ENCODE data around the gene IL1R1. TPM values are rescaled to one million over a fixed set of nuclear protein-coding genes. Genes with fewer than 3 reads are reported as not detected.
"Not testable (repeated sequence)": the region's sequence is repeated elsewhere in the genome, so short reads cannot be mapped to it uniquely, and the experiment has no call there.

Gene IL1R1
- total and polyA plus RNA-seq, 11 donors = 10.9 to 49.0 (median 19.6) TPM

- ATAC-seq (no peak), DNase-seq (no peak)
- intact Hi-C loops (cut with DNase I) = loop anchor here in 1 of 10 donors (10.0 kb wide), 1 partner anchor 64 kb away; no protein-coding TSS in a partner anchor
- TF ChIP-seq POLR2A (IDR thresholded peaks at IDR 0.05) (no peak), CTCF (IDR thresholded peaks at IDR 0.05) (no peak)
- H3K4me1 ChIP-seq = peaks cover 0 to 21% (median 6%) of the 10 kb centered on the region in 12 donors
- H3K36me3 ChIP-seq = no peaks in the 10 kb centered on the region
- no peaks in the 10 kb centered on the region for H3K27me3 ChIP-seq
- peaks cover 0 to 8% (median 2%) of the 10 kb centered on the region in 12 donors for H3K9me3 ChIP-seq
- no peak overlapping the region for H3K4me3 ChIP-seq
- 87 to 92% (median 88%) methylated on average over 5 of the region's 5 CpGs for WGBS, 4 donors
- H3K27ac ChIP-seq = no peak overlapping the region
Measured at GRCh38 chr2:102101097-102101848, 41.3 kb upstream of the IL1R1 start.

- 70 to 81% (median 75%) methylated on average over 4 of the region's 4 CpGs for WGBS, 4 donors
- Histone ChIP-seq H3K36me3 (no peaks in the 10 kb centered on the region), H3K27ac (no peak overlapping the region), H3K4me1 (peaks cover 0 to 21% (median 6%) of the 10 kb centered on the region in 12 donors), H3K4me3 (no peak overlapping the region), H3K27me3 (no peaks in the 10 kb centered on the region), H3K9me3 (peaks cover 0 to 8% (median 2%) of the 10 kb centered on the region in 12 donors)
- DNase-seq (no peak), ATAC-seq (peak in 2 of 4 donors; percentile 27 to 72)
- intact Hi-C loops (cut with DNase I) = loop anchor here in 1 of 10 donors (10.0 kb wide), 1 partner anchor 63 kb away; no protein-coding TSS in a partner anchor
- TF ChIP-seq CTCF (IDR thresholded peaks at IDR 0.05) (no peak), POLR2A (IDR thresholded peaks at IDR 0.05) (no peak)
Measured at GRCh38 chr2:102101849-102102635, 40.5 kb upstream of the IL1R1 start.

GRCh38 chr2:102102636-102102948 lies 40.0 kb upstream of the IL1R1 start:
- intact Hi-C loops (cut with DNase I) = loop anchor here in 1 of 10 donors (10.0 kb wide), 1 partner anchor 62 kb away; no protein-coding TSS in a partner anchor
- H3K4me3 ChIP-seq, H3K27me3 ChIP-seq, H3K36me3 ChIP-seq, DNase-seq, H3K9me3 ChIP-seq, ATAC-seq, H3K27ac ChIP-seq: not testable (repeated sequence)
- H3K4me1 ChIP-seq = peaks cover 0 to 21% (median 6%) of the 10 kb centered on the region in 12 donors
- WGBS, 4 donors = 66 to 78% (median 67%) methylated on average over 3 of the region's 3 CpGs

GRCh38 chr2:102103284-102103683 lies 39.3 kb upstream of the IL1R1 start:
- peaks cover 0 to 7% (median 2%) of the 10 kb centered on the region in 12 donors for H3K9me3 ChIP-seq
- DNase-seq = no peak
- H3K4me3 ChIP-seq = no peak overlapping the region
- WGBS, 4 donors = 86 to 95% (median 91%) methylated on average over 8 of the region's 8 CpGs
- intact Hi-C loops (cut with DNase I) = loop anchor here in 1 of 10 donors (10.0 kb wide), 1 partner anchor 62 kb away; no protein-coding TSS in a partner anchor
- peaks cover 0 to 21% (median 6%) of the 10 kb centered on the region in 12 donors for H3K4me1 ChIP-seq
- ATAC-seq = no peak
- no peak overlapping the region for H3K27ac ChIP-seq
- TF ChIP-seq CTCF (IDR thresholded peaks at IDR 0.05) (no peak), POLR2A (IDR thresholded peaks at IDR 0.05) (no peak)
- no peaks in the 10 kb centered on the region for H3K36me3 ChIP-seq
- no peaks in the 10 kb centered on the region for H3K27me3 ChIP-seq
